Measurements from ENCODE around the gene TMEM63B. TPM values are rescaled to one million over a fixed set of nuclear protein-coding genes. Genes with fewer than 3 reads are reported as not detected.
A peak's percentile ranks its signal among the peaks of the same experiment; 100 is the strongest.
"Not testable (repeated sequence)": the region's sequence is repeated elsewhere in the genome, so short reads cannot be mapped to it uniquely, and the experiment has no call there.

TMEM63B gene
- total RNA-seq, 1 donor = 6.5 TPM

- DNase-seq (ENCODE audit: low read depth in 2 of 3, low spot score in 2 of 3) = no peak
Measured at GRCh38 chr6:44185953-44186634, 58.7 kb downstream of the TMEM63B start.

DNA sequence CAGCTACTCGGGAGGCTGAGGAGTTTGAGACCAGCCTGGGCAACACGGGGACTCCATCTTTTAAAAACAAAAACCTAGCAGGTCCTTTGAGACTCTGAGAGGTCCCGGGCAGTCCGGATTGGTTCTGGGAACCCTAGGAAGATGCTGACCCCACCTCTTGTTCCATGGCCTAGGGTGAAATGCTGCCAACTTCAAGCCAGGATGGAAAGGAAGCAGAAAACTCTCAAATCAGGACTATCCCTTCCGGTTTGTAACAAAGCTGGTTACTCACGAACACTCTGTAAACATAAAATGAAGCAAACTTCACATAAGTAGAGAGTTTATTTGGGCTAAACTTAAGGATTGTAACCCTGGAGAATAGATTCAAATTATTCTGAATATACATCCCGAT lies 59.3 kb downstream of the TMEM63B start:
- no peak for DNase-seq (ENCODE audit: low read depth in 2 of 3, low spot score in 2 of 3)

GRCh38 chr6:44188819-44189218 lies 61.5 kb downstream of the TMEM63B start:
- DNase-seq (ENCODE audit: low read depth in 2 of 3, low spot score in 2 of 3) = no peak

- no peak for DNase-seq (ENCODE audit: low read depth in 2 of 3, low spot score in 2 of 3)
Measured at GRCh38 chr6:44189257-44189656, 61.9 kb downstream of the TMEM63B start.

DNA sequence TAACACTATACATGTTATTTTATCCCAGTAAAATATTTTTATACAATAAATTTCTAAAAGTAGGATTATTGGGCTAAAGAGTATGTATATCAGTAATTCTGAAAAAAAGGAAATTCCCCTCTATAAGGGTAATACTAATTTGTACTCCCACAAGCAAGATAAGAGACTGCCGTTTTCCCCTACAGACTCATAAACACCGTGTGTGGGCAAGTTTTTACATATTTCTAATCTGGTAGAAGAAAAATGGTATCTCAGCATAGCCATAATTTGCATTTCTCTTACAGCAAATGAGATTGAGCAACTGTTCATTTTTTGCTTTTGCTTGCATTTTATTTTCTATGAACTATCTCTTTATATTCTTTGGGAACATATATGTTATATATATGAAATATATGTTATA lies 63.4 kb downstream of the TMEM63B start:
- DNase-seq (ENCODE audit: low read depth in 2 of 3, low spot score in 2 of 3) = no peak

DNA sequence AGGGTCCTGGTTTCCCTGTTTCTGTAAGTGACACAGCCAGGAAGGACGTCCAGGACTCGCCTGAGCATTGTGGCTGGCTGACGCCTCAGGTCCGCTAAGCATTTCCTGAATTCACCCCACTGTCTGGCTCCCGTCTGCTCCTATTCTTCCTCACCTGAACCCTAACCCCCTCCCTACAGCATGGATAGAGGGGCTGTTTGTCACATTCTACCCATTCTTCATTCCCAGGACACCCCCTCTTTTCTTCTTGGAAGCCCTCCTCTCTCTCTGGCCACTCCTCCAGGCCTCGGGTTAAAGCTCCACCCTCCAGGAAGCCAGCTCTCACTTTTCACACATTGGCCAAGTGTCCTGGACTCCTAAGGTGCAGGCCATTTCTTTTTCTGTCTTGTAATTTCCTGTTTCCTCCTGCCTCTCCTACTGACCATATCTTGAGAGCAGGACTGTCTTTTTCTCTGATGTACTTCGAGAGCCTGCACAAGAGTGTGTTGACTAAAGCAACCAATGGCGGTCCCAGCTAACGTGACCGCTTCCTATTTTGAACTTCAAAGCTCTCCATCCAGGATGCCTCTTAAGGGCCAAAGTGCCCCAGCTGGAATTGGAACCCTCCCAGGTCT lies 65.2 kb downstream of the TMEM63B start:
- DNase-seq (ENCODE audit: low read depth in 2 of 3, low spot score in 2 of 3) = peak in 1 of 3 donors; percentile 19

GRCh38 chr6:44193307-44193910 lies 66.1 kb downstream of the TMEM63B start:
- DNase-seq (ENCODE audit: low read depth in 2 of 3, low spot score in 2 of 3) = no peak

DNA sequence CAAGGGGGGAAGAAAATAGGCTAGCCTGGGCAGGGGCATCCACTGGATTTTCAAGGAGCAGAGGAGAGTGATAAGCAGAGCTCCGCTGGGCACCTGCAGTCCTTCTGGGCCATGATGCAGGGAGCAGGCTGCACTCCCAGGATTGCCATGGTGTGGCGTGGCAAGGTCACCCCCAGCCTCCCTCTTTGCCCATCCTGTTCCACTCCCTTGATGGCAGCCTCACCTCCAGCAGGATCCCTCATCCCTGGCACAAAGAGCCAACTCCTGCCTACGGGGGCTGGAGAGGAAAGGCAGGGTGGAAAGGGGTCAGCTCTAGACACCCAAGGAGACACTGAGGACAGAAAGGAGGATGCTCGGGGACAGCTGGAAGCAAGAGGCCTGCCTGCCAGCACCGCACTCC lies 67.0 kb downstream of the TMEM63B start:
- no peak for DNase-seq (ENCODE audit: low read depth in 2 of 3, low spot score in 2 of 3)

- not testable (repeated sequence) for DNase-seq (ENCODE audit: low read depth in 2 of 3, low spot score in 2 of 3)
Measured at GRCh38 chr6:44196351-44196750, 69.0 kb downstream of the TMEM63B start.

DNA sequence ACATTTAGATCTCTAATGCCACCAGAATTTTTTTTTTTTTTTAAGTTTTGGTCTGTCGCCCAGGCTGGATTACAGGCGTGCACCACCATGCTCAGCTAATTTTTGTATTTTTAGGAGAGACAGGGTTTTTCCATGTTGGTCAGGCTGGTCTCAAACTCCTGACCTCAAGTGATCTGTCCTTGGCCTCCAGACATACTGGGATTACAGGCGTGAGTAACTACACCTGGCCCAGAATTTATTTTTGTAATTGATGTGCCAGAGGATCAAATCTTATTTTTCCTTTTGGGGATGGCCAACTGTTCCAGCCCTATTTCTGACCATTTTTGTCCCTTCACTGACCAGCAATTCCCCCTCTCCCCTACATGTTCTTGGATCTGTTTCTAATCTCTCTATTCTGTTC lies 71.3 kb downstream of the TMEM63B start:
- DNase-seq (ENCODE audit: low read depth in 2 of 3, low spot score in 2 of 3) = no peak

- DNase-seq (ENCODE audit: low read depth in 2 of 3, low spot score in 2 of 3) = no peak
Measured at GRCh38 chr6:44199883-44200282, 72.5 kb downstream of the TMEM63B start.

DNA sequence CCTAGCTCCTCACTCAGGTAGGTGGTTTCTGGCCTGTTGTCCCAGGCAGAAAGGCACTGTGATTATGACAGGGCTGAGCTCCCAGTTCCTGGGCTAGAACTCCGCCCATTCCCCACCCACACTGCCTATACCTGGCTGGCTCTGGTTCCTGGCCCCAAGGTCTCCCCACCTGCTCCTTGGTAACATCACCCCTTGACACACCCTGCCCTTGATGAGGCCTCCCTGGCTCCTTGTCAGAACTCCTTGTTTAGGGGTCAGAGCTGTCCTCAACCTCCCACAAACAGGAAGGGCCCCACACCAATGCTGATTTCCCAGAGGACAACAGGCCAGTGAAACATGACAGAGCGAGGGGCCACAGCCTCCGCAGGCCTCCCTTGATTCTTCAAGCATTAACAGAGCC lies 73.8 kb downstream of the TMEM63B start:
- DNase-seq (ENCODE audit: low read depth in 2 of 3, low spot score in 2 of 3) = no peak

- no peak for DNase-seq (ENCODE audit: low read depth in 2 of 3, low spot score in 2 of 3)
Measured at GRCh38 chr6:44201638-44202303, 74.4 kb downstream of the TMEM63B start.

GRCh38 chr6:44202332-44202971 lies 75.1 kb downstream of the TMEM63B start:
- DNase-seq (ENCODE audit: low read depth in 2 of 3, low spot score in 2 of 3) = no peak

DNA sequence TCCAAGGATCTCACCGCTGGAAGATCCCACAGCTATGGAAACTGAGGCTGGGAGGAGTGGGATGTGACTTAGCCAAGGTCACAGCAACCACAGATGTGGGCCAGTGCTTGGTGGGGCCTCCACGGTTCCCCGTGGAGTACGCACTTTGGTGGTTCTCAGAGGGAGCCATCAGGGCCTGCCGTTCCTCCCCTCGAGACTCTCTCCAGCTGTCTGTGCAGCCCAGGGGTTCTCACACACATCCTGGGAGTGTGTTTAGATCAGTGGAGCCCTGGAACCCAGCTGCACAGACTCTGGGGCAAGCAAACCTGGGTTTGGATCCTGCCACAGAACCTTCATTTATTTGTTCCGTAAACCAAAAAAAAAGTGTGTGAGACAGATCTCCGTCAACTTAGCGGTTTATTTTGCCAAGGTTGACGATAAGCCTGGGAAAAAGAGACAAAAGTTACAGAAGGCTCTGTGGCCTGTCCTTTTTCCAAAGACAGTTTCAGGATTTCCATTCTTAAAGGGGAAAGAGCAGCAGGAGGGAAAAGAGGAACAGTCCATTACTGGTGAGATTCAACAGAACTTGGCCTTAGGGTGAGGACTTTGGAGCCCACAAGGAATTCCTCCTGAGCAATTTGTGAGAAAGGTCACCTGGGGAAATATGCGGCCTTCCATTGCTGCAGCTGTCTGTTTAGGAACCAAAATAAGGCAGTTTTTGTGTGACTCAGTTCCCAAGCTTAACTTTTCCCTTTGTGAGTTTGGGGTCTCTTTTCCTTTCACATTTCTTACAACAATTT lies 75.8 kb downstream of the TMEM63B start:
- DNase-seq (ENCODE audit: low read depth in 2 of 3, low spot score in 2 of 3) = no peak

DNA sequence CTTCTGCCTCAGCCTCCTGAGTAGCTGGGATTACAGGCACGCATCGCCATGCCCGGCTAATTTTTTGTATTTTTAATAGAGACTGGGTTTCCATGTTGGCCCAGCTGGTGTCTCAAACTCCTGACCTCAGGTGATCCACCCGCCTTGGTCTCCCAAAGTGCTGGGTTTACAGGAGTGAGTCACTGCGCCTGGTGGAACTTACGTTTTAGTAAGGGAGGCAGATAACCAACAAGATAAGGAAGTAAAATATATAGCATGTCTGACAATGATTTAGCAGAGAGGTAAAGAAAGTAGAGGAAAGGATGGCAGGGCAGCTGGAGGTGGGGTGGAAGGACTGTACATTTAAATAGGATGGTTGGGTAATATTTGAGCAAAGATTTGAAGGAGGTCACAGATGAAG lies 76.6 kb downstream of the TMEM63B start:
- no peak for DNase-seq (ENCODE audit: low read depth in 2 of 3, low spot score in 2 of 3)

Data from hematopoietic multipotent progenitor cell (in vitro differentiated cells).